Stimulated activated naive CD8-positive, alpha-beta T cell treated with anti-CD3 and anti-CD28 coated beads, Interleukin-15, amount 100 ng/mL, for 72 hours (primary cell): ENCODE data around the gene MRPL17.
A peak's percentile ranks its signal among the peaks of the same experiment; 100 is the strongest.

Experiments used
- ATAC-seq: fragments of 150-1000 bp; cut with Tn5 transposase; 2 replicates; pipeline ENCODE4 v1.10.0; 2021; ENCODE audit warnings: mild to moderate bottlenecking, moderate library complexity
- DNase-seq, 2 donors: peaks; one replicate each; pipeline ENCODE4 v3.0.0; 2021 to 2022
- H3K27ac Mint-ChIP-seq, 2 donors: one replicate each; pipeline ENCODE4 v1.8.0; 2022; ENCODE audit warnings: mild to moderate bottlenecking in 2 of 2, mixed read lengths in 2 of 2, moderate library complexity in 2 of 2
- H3K27me3 Mint-ChIP-seq: one replicate; pipeline ENCODE4 v1.8.0; 2022; ENCODE audit warnings: mixed read lengths
- H3K4me1 Mint-ChIP-seq: one replicate; pipeline ENCODE4 v1.8.0; 2022; ENCODE audit warnings: mild to moderate bottlenecking, mixed read lengths
- H3K4me3 Mint-ChIP-seq, 2 donors: one replicate each; pipeline ENCODE4 v1.8.0; 2022; ENCODE audit warnings: mild to moderate bottlenecking in 2 of 2, mixed read lengths in 2 of 2, moderate library complexity in 1 of 2
- H3K9me3 Mint-ChIP-seq, 2 donors: one replicate each; pipeline ENCODE4 v1.8.0; 2022; ENCODE audit warnings: mixed read lengths in 2 of 2

MRPL17 gene

DNA sequence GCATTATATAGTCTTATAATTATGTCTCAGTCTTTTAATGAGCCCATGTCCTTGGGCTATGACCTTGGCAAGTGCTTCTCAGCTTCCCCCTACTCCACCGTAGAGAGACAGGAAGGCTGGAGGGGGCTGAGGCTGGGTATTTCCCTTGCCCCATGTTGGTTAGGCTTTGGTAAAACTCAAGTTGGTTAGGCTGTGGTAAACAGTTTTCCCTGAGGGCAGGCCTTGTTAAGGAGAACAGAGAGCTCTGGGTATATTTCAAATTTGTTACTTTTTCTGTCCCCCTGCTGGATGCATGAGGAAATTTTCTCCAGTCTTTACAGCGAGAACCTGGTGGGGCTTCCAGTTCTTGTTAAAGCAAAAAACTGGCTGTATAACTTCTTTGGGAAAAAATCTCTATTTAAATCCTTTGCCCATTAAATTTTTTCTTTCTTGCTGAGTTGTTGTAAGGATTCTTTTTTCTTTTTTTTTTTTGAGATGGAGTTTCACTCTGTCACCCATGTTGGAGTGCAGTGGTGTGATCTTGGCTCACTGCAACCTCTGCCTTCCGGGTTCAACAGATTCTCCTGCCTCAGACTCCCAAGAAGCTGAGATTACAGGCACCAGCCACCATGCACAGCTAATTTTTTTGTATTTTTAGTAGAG is 15.3 kb downstream of the MRPL17 start:
- DNase-seq (peak; percentile 41 to 75), ATAC-seq (peak; percentile 93)
- peaks cover 67% of the 10 kb centered on the region for H3K4me1 Mint-ChIP-seq
- H3K9me3 Mint-ChIP-seq: peaks cover 18 to 21% of the 10 kb centered on the region in 2 donors
- peak overlapping the region in 1 of 2 donors; percentile 10 for H3K27ac Mint-ChIP-seq
- no peaks in the 10 kb centered on the region for H3K27me3 Mint-ChIP-seq
- peak overlapping the region; percentile 0 to 15 for H3K4me3 Mint-ChIP-seq

- H3K27ac Mint-ChIP-seq: peak overlapping the region in 1 of 2 donors; percentile 89
- ATAC-seq (peak; percentile 68), DNase-seq (no peak)
- H3K9me3 Mint-ChIP-seq: peaks cover 13 to 18% of the 10 kb centered on the region in 2 donors
- H3K4me3 Mint-ChIP-seq: peak overlapping the region; percentile 21 to 38
- H3K4me1 Mint-ChIP-seq: peaks cover 55% of the 10 kb centered on the region
- no peaks in the 10 kb centered on the region for H3K27me3 Mint-ChIP-seq
Measured at GRCh38 chr11:6666302-6667183, 16.6 kb downstream of the MRPL17 start.

GRCh38 chr11:6664551-6664950 is 18.6 kb downstream of the MRPL17 start:
- Mint-ChIP-seq H3K9me3 (peaks cover 6 to 8% of the 10 kb centered on the region in 2 donors), H3K4me3 (no peak overlapping the region), H3K4me1 (peaks cover 40% of the 10 kb centered on the region), H3K27me3 (no peaks in the 10 kb centered on the region), H3K27ac (no peak overlapping the region)
- ATAC-seq (no peak), DNase-seq (no peak)

DNA sequence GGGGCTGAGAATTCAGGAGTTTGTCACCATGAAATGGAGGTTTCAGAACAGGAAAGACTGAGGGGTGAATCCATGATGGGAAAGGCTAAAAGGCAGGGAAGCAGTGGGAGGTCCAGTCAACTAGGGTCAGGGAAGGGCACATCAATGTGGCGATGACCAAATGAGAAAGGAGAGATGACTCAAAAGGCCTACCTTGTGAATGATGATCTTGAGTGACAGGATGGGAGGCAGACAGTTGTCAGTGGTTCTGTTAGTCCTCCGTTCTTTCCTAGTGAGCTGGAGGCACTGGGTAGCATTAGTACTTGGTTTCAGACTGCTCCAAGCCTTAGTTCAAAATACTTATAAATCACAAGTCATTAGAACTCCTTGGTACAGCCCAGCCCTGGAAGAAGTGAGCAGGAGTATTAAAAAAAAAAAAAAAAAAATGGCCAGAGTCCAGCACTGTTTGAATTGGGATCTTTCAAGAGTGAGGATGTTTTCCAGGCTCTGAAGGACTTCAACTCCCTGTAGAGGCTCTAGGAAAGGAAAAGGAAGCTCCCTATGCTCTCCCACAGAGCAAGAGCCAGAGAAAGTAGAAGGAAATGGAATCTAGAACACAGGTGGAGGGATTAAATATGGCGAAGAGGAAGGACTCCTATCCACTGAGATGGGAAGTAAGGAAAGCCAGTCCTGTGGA is 19.2 kb downstream of the MRPL17 start:
- no peak overlapping the region for H3K4me3 Mint-ChIP-seq
- ATAC-seq (no peak), DNase-seq (no peak)
- H3K27me3 Mint-ChIP-seq: no peaks in the 10 kb centered on the region
- peaks cover 6 to 8% of the 10 kb centered on the region in 2 donors for H3K9me3 Mint-ChIP-seq
- H3K27ac Mint-ChIP-seq: peak overlapping the region in 1 of 2 donors; percentile 34
- H3K4me1 Mint-ChIP-seq: peaks cover 40% of the 10 kb centered on the region

GRCh38 chr11:6660712-6661111 is 22.4 kb downstream of the MRPL17 start:
- no peak overlapping the region for H3K4me3 Mint-ChIP-seq
- H3K4me1 Mint-ChIP-seq: peaks cover 24% of the 10 kb centered on the region
- no peak for ATAC-seq
- H3K9me3 Mint-ChIP-seq: no peaks in the 10 kb centered on the region
- peaks cover 11% of the 10 kb centered on the region for H3K27me3 Mint-ChIP-seq
- H3K27ac Mint-ChIP-seq: no peak overlapping the region
- no peak for DNase-seq

- no peak for ATAC-seq
- Mint-ChIP-seq H3K27me3 (peaks cover 11% of the 10 kb centered on the region), H3K9me3 (no peaks in the 10 kb centered on the region), H3K27ac (no peak overlapping the region), H3K4me3 (no peak overlapping the region), H3K4me1 (peaks cover 18% of the 10 kb centered on the region)
- no peak for DNase-seq
Measured at GRCh38 chr11:6658647-6659046, 24.5 kb downstream of the MRPL17 start.

GRCh38 chr11:6657346-6657745 is 25.8 kb downstream of the MRPL17 start:
- Mint-ChIP-seq H3K27me3 (peaks cover 11% of the 10 kb centered on the region), H3K4me1 (peaks cover 11% of the 10 kb centered on the region), H3K27ac (no peak overlapping the region), H3K9me3 (no peaks in the 10 kb centered on the region), H3K4me3 (no peak overlapping the region)
- no peak for ATAC-seq
- no peak for DNase-seq

DNA sequence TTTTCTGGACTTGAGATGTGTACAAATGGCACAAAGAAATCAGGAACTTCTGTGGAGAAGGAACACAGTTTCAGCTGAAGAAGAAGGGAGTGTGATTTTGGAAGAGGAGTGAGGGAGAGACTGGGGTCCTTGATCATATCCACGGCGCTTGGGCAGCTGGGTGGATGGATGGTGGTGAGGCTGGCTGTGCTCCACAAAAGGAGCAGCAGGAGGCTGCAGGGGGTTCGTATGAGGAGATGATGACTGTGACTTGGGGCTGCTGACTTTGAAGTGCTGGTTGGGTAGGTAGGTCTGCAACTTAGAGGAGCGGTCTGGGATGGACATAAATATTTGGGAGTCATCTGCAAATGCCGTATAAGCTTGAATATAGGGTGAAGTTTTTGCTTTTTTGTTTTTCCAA is 26.2 kb downstream of the MRPL17 start:
- ATAC-seq (no peak), DNase-seq (no peak)
- Mint-ChIP-seq H3K4me1 (peaks cover 11% of the 10 kb centered on the region), H3K27me3 (peaks cover 11% of the 10 kb centered on the region), H3K27ac (no peak overlapping the region), H3K9me3 (no peaks in the 10 kb centered on the region), H3K4me3 (peak overlapping the region in 1 of 2 donors; percentile 80)

DNA sequence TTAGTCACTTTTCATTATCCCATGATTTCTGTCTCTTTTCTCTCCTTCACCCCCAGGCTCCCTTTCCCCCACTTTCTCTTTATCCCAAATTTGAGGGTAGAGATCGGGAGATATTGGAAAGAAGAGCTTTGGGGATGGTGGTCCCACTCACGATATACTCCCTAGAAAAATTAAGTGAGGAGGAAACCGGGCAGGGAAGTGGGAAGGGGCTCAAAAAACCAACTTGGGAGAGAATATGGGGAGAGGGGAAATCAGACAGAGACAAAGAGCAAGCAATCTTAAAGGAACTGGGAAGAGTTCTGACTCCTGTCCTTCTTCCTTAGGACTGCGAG is 26.6 kb downstream of the MRPL17 start:
- Mint-ChIP-seq H3K4me1 (peaks cover 11% of the 10 kb centered on the region), H3K27me3 (peaks cover 11% of the 10 kb centered on the region), H3K9me3 (no peaks in the 10 kb centered on the region), H3K27ac (no peak overlapping the region), H3K4me3 (peak overlapping the region; percentile 69 to 80)
- ATAC-seq (no peak), DNase-seq (no peak)

GRCh38 chr11:6655790-6656583 is 27.2 kb downstream of the MRPL17 start, which contains the start of gene DCHS1:
Gene DCHS1, minus strand, starts transcription at chr11:6655809. Its CDS starts 14,196 bp downstream, at chr11:6641613.
- peak within 1 kb of the TSS; percentile 69 to 80 for H3K4me3 Mint-ChIP-seq
- H3K9me3 Mint-ChIP-seq: no peaks in the 10 kb centered on the region
- H3K27ac Mint-ChIP-seq: peak within 1 kb of the TSS; percentile 1 to 6
- peaks cover 11% of the 10 kb centered on the region for H3K27me3 Mint-ChIP-seq
- ATAC-seq: no peak
- peaks cover 11% of the 10 kb centered on the region for H3K4me1 Mint-ChIP-seq
- DNase-seq: no peak

DNA sequence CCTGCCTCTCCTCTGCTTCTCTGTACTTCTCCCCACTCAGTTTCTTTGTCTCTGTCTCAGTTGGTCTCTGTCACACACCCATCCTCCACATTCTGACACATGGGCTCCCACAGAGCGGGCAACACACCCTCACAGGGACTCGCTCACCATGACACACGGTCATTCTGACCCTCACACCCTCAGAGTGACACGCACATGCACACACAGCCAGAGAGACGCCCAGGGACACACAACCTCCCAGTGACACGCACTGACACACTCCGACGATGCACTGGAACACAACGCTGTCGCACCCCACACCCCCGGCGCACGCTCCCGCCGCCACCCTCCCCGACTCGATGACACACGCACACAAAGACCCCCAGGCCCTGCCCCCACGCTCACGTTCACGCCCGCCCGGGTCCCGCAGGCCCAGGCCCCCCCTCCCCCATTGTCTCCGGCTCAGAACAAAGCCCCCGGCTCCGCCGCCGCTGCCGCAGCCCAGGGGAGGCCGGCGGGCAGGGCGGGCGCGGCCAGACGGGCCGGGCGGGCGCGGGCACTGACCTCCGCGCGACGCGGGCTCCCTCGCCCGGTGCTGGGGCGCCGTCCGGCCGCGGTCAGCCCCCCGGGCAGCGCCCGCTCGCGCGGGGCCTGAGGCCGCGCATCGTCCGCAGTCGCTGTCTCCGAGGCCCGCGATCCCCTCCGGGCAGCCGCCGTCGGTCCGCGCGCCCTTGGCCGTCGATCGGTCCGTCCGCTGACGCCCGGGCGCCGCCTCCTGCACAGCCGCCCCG is 27.9 kb downstream of the MRPL17 start:
- DNase-seq: peak in 1 of 2 donors; percentile 29
- H3K9me3 Mint-ChIP-seq: no peaks in the 10 kb centered on the region
- no peak overlapping the region for H3K4me3 Mint-ChIP-seq
- peak; percentile 64 for ATAC-seq
- H3K27me3 Mint-ChIP-seq: peaks cover 11% of the 10 kb centered on the region
- peaks cover 11% of the 10 kb centered on the region for H3K4me1 Mint-ChIP-seq
- no peak overlapping the region for H3K27ac Mint-ChIP-seq

GRCh38 chr11:6654281-6655019 is 28.7 kb downstream of the MRPL17 start:
- peak; percentile 55 for ATAC-seq

DNA sequence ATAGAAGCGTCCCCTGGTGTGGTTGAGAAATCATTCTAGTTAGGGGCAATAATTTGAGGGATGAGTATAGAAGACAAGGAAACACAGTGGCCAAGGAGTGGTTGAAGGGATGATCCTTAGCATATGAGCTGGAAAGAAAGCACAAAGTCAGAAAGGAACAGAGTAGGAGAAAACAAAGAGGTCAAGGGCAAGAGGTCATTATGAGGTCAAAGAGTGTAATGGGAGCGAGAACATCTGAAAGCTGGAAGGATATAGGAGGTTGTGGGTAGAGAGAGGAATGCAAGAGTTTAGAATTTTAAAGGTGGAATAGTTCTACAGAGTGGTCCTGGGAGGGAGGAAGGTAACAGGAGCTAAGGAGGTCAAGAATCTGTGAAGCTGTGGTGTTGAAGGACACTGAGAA is 29.5 kb downstream of the MRPL17 start:
- ATAC-seq (no peak), DNase-seq (no peak)
- H3K9me3 Mint-ChIP-seq: no peaks in the 10 kb centered on the region
- peaks cover 11% of the 10 kb centered on the region for H3K4me1 Mint-ChIP-seq
- H3K4me3 Mint-ChIP-seq: no peak overlapping the region
- no peak overlapping the region for H3K27ac Mint-ChIP-seq
- H3K27me3 Mint-ChIP-seq: peaks cover 11% of the 10 kb centered on the region

More at GRCh38 chr11:6654281-6655019, 28.7 kb downstream of the MRPL17 start:
- Mint-ChIP-seq H3K27me3 (peaks cover 11% of the 10 kb centered on the region), H3K4me3 (no peak overlapping the region), H3K27ac (no peak overlapping the region), H3K9me3 (no peaks in the 10 kb centered on the region), H3K4me1 (peaks cover 11% of the 10 kb centered on the region)
- DNase-seq: no peak

- no peak for ATAC-seq
- H3K27me3 Mint-ChIP-seq: peaks cover 11% of the 10 kb centered on the region
- DNase-seq: no peak
- no peak overlapping the region for H3K27ac Mint-ChIP-seq
- no peaks in the 10 kb centered on the region for H3K9me3 Mint-ChIP-seq
- H3K4me3 Mint-ChIP-seq: no peak overlapping the region
- peaks cover 11% of the 10 kb centered on the region for H3K4me1 Mint-ChIP-seq
Measured at GRCh38 chr11:6653097-6653496, 30.0 kb downstream of the MRPL17 start.
